ENCODE data around the gene PCNX1.

Gene PCNX1

DNA sequence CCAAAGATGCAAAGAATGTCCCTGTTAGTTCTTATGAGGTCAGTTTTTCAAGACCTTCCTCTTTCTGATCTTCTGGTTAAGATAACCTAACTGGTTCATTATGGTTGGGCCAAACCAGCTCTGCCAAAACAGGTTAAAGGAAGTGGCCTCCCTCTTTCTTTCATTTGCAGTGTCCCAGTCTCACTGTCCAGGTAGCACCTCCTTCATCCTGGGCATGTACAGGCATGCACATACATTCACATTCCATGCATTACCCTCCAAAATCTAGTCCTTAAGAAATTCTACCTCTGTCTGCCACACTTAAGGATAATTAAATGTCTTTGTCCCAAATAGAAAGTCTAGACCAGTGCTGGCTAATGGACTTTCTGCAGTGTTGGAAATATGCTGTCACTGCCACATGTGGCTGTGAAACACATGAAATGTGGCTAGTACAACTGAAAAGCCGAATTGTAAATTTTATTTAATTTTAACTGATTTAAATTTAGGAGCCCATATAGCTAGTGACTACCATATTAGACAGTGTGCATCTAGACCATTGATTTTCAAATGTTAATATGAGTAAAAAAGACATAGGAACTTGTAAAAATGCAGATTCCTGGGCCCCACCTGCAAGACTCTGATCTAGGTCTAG is 169.3 kb downstream of the PCNX1 start:
- DNase-seq (ENCODE audit: low read depth in 2 of 2) = no peak

DNA sequence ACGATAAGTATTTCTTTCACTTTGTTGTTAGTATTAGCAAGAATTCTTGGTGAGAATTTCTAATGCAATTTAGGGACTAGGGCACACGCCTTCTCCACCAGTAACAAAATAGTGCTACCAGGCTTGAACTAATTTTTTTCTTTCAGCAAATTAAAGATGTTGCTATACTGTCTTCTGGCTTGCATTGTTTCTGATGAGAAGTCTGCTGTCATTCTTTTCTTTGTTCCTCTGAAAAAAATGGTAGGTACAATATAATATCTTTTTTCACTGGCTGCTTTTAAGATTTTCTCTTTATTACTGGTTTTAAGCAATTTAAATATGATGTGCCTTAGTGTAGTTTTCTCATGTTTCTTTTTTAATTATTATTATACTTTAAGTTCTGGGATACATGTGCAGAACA is 171.2 kb downstream of the PCNX1 start:
- DNase-seq (ENCODE audit: low read depth in 2 of 2) = no peak

DNA sequence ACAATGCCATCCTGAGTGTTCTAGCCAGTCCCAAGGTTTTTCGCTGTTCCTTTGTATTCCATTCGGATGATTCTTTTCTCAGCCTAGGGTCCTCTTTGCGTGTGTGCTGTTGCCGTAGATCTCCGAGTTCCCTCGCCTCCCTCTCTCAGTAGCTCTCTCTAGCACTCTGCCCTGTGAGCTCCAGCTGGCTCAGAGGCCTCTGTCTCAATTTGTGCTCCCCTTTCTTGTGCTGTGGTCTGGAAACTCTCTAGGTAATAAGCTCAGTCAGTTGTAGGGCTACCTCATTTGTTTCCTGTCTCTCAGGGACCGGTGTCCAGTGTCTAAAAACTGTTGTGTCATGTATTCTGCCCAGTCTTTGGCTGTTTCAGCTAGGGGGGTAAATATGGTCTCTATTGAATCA is 179.3 kb downstream of the PCNX1 start:
- DNase-seq (ENCODE audit: low read depth in 2 of 2) = no peak

DNA sequence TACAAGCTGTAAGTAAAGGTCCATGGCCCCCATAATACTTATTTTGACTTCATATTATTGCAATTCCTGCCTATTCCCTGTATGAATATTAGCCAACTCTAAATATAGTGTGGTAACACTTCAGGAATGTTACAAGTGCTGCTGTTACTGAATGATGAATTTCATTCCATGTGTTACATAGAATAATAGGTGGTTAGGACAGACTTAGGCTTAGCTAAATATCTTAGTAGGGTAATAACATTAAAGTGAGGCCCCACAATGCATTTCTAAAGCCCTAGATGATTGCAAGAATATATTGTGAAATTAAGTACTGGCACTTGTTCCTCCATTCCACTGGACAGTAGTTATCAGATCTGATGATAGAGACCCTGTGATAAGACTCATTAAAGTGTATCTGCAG is 182.7 kb downstream of the PCNX1 start:
- no peak for DNase-seq (ENCODE audit: low read depth in 2 of 2)

DNA sequence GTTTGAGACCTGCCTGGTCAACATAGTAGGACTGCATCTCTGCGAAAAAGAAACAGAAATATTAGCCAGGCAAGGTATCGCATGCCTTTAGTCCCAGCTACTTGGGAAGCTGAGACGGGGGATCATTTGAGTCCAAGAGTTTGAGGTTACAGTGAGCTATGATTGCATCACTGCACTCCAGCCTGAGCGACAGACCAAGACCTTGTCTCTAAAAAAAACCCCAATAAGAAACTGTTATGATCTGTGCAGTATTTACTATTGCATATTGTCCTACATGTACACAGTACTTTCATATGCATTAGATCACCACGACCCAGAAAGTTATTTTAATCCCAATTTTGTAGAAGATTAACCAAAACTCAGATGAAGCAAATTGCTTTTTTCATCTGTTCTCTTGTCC is 187.5 kb downstream of the PCNX1 start:
- no peak for DNase-seq (ENCODE audit: low read depth in 2 of 2)

DNA sequence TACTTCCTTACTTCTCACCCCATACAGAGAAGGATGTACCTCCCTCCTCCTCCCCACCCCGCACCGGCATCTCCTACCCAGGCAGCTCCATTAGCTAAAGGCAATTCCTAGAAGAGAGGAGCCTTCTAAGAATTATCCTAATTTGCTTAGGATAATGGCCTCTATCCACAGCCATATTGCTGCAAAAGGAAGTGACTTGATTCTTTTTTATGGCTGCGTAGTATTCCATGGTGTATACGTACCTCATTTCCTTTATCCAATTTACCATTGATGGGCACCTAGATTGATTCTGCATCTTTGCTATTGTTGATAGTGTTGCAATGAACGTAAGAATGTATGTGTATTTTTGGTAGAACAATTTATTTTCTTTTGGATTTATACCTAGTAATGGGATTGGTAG is 189.7 kb downstream of the PCNX1 start:
- DNase-seq (ENCODE audit: low read depth in 2 of 2) = no peak

DNA sequence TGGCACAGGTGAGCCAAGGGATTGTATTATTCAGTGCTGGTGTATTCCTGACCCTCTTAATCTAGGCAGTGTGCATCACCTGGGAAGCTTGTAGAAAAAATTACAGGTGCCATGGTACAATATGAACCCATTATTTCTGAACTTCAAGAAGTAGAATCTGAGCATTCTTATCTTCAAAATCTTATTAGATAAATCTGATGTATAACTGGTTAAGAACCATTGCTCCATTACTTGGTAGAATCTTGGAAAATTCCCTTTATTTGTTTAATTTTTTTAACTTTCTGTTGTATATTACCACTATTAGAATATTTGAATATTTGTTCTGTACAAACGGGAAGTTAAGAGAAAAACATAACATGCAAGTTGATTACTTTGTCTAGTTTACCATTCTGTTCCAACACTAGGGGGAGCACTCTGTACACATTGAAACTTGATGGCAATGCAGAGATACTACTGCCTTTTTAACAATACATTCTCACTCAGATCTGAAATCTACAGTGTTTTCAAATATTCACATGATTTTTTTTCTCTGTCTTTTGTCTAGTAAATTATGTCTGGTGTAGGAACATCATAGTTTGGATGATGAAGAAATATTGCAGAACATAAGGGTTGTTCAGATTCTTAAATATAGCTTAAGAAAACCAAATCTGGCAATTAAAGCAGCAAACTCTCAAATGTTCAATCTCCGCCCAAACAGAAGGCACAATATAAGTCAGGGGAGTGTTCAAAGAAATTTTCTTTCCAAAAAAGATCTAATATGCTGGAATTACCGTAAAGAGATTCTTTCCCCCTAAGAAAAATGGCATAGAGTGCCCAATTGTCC is 196.6 kb downstream of the PCNX1 start:
- DNase-seq (ENCODE audit: low read depth in 2 of 2) = no peak

DNA sequence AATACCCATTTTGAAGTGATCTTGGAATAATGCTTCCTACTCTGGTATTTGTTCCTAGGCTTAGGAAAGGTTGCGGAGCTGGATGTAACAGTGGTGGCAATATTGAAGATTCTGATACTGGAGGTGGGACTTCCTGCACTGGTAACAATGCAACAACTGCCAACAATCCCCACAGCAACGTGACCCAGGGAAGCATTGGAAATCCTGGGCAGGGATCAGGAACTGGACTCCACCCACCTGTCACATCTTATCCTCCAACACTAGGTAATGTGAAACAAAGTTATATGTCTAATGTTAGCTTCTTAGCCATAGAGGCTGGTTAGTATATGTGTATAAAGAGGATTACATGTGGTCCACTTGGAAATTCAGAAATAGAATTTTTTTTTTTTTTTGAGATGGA is 197.9 kb downstream of the PCNX1 start:
- DNase-seq (ENCODE audit: low read depth in 2 of 2) = no peak

DNA sequence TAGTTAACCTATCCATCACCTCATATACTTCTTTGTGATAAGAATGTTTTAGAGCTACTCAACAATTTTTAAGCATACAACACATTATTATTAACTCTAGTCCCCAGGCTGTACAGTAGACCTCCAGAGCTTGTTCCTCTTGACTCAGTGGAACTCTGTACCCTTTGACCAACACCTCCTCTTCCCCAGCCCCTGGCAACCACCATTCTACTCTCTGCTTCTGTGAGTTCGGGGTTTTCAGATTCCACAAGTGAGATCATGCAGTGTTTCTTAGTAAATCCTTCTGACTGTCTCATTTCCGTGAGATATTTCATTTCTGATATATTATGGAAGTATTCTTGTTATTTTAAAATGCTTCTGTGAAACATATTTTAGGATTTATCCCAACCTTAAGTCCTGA is 200.7 kb downstream of the PCNX1 start:
- DNase-seq (ENCODE audit: low read depth in 2 of 2) = no peak

DNA sequence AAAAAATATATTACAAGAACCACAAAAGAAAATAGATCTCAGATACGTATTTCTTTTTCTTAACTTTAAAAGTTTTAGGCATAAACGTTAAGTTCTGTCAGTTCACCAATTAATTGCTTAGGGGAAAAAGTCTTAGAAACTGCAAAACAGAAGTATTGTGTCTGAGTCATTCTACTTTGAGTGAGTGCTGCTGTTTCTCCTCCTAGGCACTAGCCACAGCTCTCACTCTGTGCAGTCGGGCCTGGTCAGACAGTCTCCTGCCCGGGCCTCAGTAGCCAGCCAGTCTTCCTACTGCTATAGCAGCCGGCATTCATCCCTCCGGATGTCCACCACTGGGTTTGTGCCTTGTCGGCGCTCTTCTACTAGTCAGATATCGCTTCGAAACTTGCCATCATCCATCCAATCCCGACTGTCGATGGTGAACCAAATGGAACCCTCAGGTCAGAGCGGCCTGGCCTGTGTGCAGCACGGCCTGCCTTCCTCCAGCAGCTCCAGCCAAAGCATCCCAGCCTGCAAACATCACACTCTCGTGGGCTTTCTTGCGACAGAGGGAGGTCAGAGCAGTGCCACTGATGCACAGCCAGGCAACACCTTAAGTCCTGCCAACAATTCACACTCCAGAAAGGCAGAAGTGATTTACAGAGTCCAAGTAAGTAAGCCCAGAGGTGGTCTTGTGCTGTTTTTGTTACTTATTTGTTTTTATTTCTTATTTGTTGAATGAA is 201.3 kb downstream of the PCNX1 start:
- DNase-seq (ENCODE audit: low read depth in 2 of 2) = no peak

DNA sequence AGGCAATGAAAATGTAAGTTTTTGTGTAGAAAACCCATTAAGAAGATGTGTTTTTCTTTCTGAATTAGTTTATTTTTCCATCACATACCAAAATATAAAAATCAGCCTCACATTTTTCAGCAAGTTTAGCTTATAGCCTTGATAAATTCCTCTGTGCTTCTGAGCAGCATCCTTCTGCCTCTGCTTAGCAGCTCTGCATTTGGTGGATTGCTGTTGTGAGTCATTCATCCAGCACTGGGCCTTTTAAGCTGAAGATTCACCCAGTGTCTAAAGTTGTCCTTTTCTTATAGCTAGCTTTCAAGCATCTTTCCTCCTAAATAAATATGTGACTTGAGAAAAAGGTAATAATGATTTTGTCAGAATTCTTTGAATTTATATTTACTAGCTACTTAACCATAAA is 206.1 kb downstream of the PCNX1 start:
- no peak for DNase-seq (ENCODE audit: low read depth in 2 of 2)

DNA sequence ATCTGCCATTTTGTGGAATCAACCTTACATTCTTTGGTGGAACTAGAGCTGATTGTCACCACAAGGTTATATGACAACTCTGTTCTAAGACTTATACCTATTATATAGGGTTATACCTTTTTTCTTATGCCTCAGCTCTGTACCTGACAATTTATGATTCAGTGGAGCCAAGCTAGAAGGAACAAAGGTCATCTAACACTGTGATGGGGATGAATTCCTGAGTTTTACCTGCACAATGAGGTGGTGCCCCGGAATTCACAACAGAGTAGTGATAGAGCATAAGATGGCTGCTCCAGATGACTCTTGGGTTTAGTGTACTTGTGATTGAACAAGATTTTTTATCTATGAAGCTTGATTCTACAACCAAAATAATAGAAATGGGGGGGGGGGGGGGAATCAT is 207.3 kb downstream of the PCNX1 start:
- no peak for DNase-seq (ENCODE audit: low read depth in 2 of 2)

DNA sequence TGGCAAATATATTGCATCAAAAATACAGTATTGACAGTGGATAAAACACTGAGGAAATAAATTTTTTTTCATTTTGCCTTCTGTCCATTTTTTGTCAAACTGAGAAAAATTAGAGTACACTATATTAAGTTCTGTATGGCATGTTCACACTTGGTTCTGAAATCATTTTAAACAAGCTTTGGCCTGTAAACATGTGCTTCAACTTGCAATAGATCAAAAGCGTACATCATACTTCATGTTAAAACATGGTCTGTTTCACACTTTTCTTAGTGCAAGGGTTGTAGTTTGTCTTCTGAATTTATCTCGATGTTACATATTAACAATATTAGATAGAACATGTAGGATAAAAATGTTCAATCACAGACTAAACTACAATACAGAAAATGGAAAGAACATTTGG is 208.0 kb downstream of the PCNX1 start:
- DNase-seq (ENCODE audit: low read depth in 2 of 2) = no peak

DNA sequence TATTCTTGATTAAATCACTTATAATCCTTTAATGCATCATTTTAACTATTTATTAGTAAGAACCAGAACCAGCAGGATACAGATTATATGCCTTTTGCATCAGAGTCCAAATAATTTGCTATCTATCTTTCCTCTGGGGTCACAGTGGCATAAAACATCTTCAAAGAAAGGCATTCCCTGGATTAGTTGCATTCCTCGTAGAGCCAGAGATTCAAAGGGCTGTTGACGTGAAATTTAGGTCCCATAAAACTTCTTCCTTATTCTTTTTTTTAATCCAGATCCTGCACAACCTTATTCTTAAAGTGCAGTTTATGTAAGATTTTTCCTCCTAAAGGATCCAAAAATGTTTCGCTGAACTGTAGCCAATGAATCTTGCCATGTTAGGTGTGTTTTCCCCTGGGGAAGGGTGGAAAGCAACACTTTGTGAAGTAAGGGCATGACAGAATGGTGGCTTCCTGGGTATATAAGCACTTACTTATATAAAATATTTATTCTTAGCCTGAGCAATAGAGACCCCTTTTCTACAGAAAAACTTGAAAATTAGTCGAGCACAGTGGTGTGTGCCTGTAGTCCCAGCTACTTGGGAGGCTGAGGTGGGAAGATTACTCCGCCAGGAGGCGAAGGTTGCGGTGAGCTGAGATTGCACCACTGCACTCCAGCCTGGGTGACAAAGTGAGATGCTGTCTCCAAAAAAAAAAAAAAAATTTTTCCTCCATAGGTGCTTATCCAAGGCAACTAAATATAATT is 208.7 kb downstream of the PCNX1 start:
- no peak for DNase-seq (ENCODE audit: low read depth in 2 of 2)

DNA sequence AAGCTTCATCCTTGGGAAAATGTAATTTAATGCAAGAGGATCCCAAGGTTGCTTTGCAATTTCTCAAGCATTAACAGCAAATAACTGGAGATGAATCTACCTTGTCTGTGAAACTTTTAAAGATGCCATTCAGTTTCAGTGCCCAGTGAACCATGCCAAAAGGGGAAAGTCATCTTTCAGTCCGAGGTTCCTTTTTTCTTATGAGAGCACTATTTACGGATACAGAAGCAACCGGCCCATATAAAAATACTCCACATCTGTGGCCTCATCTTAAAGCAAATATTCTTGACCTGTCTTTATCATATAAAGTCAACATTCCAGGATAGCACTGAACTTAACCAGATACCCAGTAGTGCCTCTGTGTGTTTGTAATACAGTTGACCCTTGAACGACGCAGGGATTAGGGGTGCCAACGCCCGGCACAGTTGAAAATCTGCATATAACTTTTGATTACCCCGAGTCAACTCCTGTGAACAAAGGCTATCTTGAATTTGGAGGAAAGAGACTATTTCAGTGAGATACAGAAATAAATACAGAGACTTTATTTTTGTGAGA is 209.4 kb downstream of the PCNX1 start:
- DNase-seq (ENCODE audit: low read depth in 2 of 2) = no peak

DNA sequence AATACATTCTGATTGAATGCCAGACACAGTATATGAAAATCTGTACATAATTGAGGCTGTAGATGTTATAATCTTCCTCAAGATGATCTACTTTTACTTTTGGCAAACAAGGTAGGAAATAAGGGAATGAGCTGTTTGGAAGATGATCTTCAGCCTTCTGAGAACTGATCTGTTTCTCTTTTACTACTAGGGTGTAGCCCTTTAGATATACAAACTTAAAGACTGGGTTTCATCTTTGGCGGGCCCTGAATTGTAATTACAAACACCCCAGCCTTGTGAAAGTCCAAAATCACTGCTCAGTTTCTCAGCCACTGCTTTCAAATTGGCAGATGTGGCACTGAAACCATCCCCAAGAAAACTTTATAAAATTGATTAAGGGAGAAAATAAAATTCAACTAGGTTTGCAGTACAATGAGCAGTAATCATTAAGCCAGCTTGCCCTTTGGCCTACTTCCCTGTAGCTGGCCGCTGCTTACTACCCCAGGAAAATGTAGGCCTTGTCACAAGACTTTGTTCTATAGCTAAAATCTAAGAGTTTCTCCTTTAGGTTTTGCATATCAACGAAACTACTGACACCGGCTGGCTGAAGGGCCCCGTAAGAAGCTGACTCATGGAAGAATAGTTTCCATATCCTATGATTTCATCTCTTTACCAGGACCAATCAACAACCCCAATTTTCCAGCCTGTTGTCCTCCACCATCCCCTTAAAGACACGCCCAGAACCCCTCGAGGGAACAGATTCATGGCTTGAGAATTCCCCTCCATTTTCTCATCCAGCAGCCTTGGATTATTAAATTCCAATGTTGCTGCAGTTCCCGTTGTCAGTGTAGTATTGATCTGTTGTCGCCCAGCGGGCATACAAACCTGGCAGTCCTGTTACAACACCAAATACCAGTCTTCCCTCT is 210.8 kb downstream of the PCNX1 start:
- DNase-seq (ENCODE audit: low read depth in 2 of 2) = no peak

DNA sequence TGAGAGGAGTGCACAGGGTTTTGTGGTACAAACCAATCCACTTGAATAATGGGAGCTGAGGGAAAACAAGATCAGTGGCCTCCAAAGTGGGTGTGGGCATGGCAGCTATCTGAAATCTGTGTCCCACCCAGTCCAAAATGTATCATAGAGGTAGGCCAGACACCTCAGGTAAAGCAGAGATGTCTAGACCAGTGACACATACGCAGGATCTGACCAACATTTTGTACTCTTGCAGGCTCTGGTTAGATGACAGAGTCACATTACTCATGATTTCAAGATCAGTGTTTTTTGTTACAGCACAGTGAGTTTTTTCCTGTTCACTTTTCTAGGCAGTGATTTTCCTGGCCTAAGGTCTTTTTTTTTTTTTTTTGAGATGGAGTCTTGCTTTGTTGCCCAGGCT is 211.8 kb downstream of the PCNX1 start:
- DNase-seq (ENCODE audit: low read depth in 2 of 2) = no peak

DNA sequence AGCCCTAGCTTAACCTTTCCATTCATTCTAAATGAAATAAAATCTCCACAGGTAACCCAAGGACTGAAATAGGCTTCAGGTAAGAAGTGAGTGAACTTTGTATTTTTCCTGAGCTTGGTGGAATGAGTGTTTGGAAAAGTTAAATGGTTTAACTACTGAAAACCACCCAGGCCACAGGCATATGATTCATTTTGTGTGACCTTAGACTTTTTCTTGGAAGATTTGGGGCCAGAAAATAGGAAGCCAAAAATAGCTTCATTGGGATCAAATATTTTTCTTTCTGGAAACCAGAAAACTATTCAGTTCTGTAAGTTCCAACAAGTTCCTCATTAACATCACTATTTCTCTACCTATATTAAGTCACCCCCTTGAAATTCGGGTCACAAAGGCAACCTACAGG is 212.6 kb downstream of the PCNX1 start:
- no peak for DNase-seq (ENCODE audit: low read depth in 2 of 2)

DNA sequence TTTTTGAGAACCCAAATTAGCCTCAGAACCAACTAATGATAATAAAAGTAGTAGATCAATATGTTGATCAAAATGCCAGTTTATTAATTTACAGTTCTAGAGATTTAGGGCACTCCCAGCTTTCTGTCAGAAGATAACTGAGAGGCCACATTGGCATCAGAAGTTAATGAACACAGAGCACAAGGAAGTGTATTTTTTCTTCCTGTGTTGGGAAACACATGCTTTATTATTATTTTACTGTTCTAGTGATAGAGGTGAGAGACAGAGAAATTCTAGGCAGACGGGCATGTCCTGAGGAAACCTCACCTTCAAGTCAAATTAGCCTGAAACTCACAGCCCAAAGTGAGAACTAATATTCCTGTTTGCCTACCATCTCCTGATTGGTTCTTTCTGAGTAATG is 213.7 kb downstream of the PCNX1 start:
- no peak for DNase-seq (ENCODE audit: low read depth in 2 of 2)

DNA sequence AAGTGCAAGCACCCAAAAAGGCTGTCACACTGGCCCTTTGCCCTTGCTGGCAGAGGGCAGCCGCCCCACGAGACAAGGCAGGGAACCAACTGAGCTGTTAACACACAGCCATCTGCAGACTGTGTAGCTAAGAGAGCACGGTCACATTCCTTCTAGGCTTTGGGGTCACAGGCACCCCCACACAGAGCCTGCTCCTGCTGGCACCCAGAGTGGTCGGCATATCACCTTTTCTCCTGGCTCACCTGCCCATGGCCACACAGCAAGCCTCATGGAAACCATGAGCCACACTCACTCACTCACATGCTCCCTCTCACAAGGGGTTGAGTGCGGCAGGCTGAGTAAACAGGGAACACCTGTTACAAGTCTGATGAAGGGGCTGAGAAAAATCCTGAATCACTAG is 214.5 kb downstream of the PCNX1 start:
- DNase-seq (ENCODE audit: low read depth in 2 of 2) = no peak
